ENCODE results near the gene TUBG1. TPM values are rescaled to one million over a fixed set of nuclear protein-coding genes. Genes with fewer than 3 reads are reported as not detected.

The TUBG1 gene
- total and polyA plus RNA-seq, 10 of the 15 experiments (the other 5 are each of a cell fraction or from before 2014, with no cell fraction given): 40.0 to 256 (median 107) TPM

- ChIA-PET POLR2A (interaction anchor here (0.6 kb wide), 2 partner anchors 66 to 84 kb away, joined by 6 to 8 read pairs; no protein-coding TSS in a partner anchor), CTCF (interaction anchor here (1.1 kb wide), 1 partner anchor 11 kb away, joined by 4 read pairs; no protein-coding TSS in a partner anchor), RAD21 (ENCODE audit: unreplicated experiment) (no interaction called here), SMC1A (ENCODE audit: uncharacterized antibody, unreplicated experiment) (interaction anchor here (0.6 to 1.2 kb wide), 3 partner anchors 19 to 213 kb away, joined by 3 to 4 read pairs (median 4); no protein-coding TSS in a partner anchor)
- intact Hi-C loops (cut with micrococcal nuclease; ENCODE audit: unreplicated experiment) (no loop called here), in situ Hi-C loops (cut with MboI) (no loop called here)
- Histone ChIP-seq H3K36me3 (ENCODE audit: control insufficient read depth in 2 of 2, insufficient read depth in 2 of 2, low read length in 1 of 2) (no peaks in the 10 kb centered on the region), H3K79me2 (ENCODE audit: control insufficient read depth, insufficient read depth, low read length) (no peaks in the 10 kb centered on the region), H3K27me3 (replicated peaks in 1 of 2; ENCODE audit: control insufficient read depth in 2 of 2, insufficient read depth in 2 of 2, low read length in 1 of 2) (no peaks in the 10 kb centered on the region; a peak in 1 of 4 replicates), H3K4me2 (ENCODE audit: control insufficient read depth, insufficient read depth) (no peak overlapping the region), H3K9me3 (replicated peaks; ENCODE audit: control insufficient read depth, insufficient read depth, low read length) (no peaks in the 10 kb centered on the region), H3K9ac (ENCODE audit: control insufficient read depth, insufficient read depth, low read length) (no peak overlapping the region), H3K27ac (ENCODE audit: control insufficient read depth, insufficient read depth) (no peak overlapping the region), H3K4me3 (no peak overlapping the region), H4K20me1 (ENCODE audit: control insufficient read depth, insufficient read depth) (no peaks in the 10 kb centered on the region), H2AFZ (ENCODE audit: control insufficient read depth, low read depth, low read length) (no peak overlapping the region), H3K4me1 (ENCODE audit: control insufficient read depth, insufficient read depth, low read length) (no peaks in the 10 kb centered on the region)
- no peak for DNase-seq (ENCODE audit: low read depth, low spot score)
- FAIRE-seq: no peak
- no TSS peak for BruUV-seq (replicated peaks)
- no peak for ATAC-seq
- WGBS (ENCODE audit: insufficient coverage, insufficient replicate concordance, low lambda C conversion rate, missing lambda C conversion rate): 23% methylated on average over 2 of the region's 2 CpGs
- TF ChIP-seq, protein P1, sequence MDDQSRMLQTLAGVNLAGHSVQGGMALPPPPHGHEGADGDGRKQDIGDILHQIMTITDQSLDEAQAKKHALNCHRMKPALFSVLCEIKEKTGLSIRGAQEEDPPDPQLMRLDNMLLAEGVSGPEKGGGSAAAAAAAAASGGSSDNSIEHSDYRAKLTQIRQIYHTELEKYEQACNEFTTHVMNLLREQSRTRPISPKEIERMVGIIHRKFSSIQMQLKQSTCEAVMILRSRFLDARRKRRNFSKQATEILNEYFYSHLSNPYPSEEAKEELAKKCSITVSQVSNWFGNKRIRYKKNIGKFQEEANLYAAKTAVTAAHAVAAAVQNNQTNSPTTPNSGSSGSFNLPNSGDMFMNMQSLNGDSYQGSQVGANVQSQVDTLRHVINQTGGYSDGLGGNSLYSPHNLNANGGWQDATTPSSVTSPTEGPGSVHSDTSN (IDR thresholded peaks at IDR 0.05; ENCODE audit: insufficient replicate concordance, low read depth, low read length): no peak
- TF ChIP-seq, protein P2, sequence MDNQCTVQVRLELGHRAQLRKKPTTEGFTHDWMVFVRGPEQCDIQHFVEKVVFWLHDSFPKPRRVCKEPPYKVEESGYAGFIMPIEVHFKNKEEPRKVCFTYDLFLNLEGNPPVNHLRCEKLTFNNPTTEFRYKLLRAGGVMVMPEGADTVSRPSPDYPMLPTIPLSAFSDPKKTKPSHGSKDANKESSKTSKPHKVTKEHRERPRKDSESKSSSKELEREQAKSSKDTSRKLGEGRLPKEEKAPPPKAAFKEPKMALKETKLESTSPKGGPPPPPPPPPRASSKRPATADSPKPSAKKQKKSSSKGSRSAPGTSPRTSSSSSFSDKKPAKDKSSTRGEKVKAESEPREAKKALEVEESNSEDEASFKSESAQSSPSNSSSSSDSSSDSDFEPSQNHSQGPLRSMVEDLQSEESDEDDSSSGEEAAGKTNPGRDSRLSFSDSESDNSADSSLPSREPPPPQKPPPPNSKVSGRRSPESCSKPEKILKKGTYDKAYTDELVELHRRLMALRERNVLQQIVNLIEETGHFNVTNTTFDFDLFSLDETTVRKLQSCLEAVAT (IDR thresholded peaks at IDR 0.05): no peak
- peak; percentile 48; the same call in 1 of the 2 replicates for TF ChIP-seq BMI1 (IDR thresholded peaks at IDR 0.05; ENCODE audit: borderline replicate concordance)
These were observed 32.9 kb downstream of the TUBG1 start for GRCh38 chr17:42642336-42642735.
